Stomach (tissue), 9 donors: Measurements from ENCODE around the gene SPATA31C1. TPM values are rescaled to one million over a fixed set of nuclear protein-coding genes. Genes with fewer than 3 reads are reported as not detected.

Source experiments
- DNase-seq, 2 donors: peaks; one replicate each; pipeline versions ENCODE4 v3.0.0 to v3.0.0-alpha.2; 2013 to 2019
- H3K27ac ChIP-seq, 5 donors: fragments of 200-600 bp in 4 of 5; sonication (generic) in 4 of 5; one replicate each; pipeline ENCODE4 v1.5.1; 2013 to 2019; ENCODE audit warnings: mild to moderate bottlenecking in 1 of 5, moderate library complexity in 1 of 5
- H3K27me3 ChIP-seq, 3 donors: fragments of 200-600 bp; sonication (generic); one replicate each; pipeline ENCODE4 v1.5.1; 2017 to 2019; ENCODE audit warnings: mixed run types in 1 of 3
- H3K36me3 ChIP-seq, 4 donors: fragments of 200-600 bp; sonication (generic); 1 replicate in 3 of 4; 2 replicates in 1 of 4; pipeline ENCODE4 v1.5.1; 2016 to 2019
- H3K4me1 ChIP-seq, 4 donors: fragments of 200-600 bp; sonication (generic); one replicate each; pipeline ENCODE4 v1.5.1; 2016 to 2019
- H3K4me3 ChIP-seq, 4 donors: fragments of 200-600 bp; sonication (generic) in 3 of 4; one replicate each; pipeline ENCODE4 v1.5.1; 2016 to 2019; ENCODE audit warnings: mild to moderate bottlenecking in 1 of 4
- H3K9me3 ChIP-seq, 4 donors: fragments of 200-600 bp; sonication (generic); one replicate each; pipeline ENCODE4 v1.5.1; 2016 to 2019
- EP300 ChIP-seq: sonication (generic); formaldehyde crosslinking; IDR thresholded peaks from one replicate; pipeline ENCODE4 v1.6.1; 2017; ENCODE audit warnings: antibody characterized with exemption
- POLR2A ChIP-seq, 4 donors: fragments of 450-650 bp; IDR thresholded peaks; one replicate each; pipeline ENCODE4 v1.6.1; 2016; ENCODE audit warnings: antibody characterized with exemption in 4 of 4, control low read depth in 2 of 4, mild to moderate bottlenecking in 1 of 4, moderate library complexity in 1 of 4
- POLR2AphosphoS5 ChIP-seq, 3 donors: sonication (generic); formaldehyde crosslinking; IDR thresholded peaks; one replicate each; pipeline ENCODE4 v1.6.1; 2016; ENCODE audit warnings: antibody characterized with exemption in 3 of 3
- WGBS, 5 donors: extraction: QIAGEN DNeasy Blood & Tissue Kit in 3 of 5; methylation state at CpG; one replicate each; pipeline versions ENCODE4 v1.1.5 to v1.1.7; 2013 to 2018; 5-methylcytosine and 5-hydroxymethylcytosine counted together
- intact Hi-C: fragments of 100-400 bp; cut with DNase I; formaldehyde crosslinking; loops from one replicate; pipeline ENCODE4 v1.15.1; 2023; ENCODE audit warnings: low total_unique reads
- polyA plus RNA-seq, 3 donors: library from polyadenylated mRNA; stranded (reverse); fragments of 200-250 nt; gene quantifications; one replicate each; pipeline ENCODE4 v1.2.3, GENCODE V29; 2013
- total RNA-seq, 5 donors: library from RNA; depleted of rRNA; stranded (reverse); fragments of >200 nt; gene quantifications; one replicate each; pipeline versions ENCODE4 v1.1.0 to v1.2.3, GENCODE V29; 2014 to 2016
- TF ChIP-seq, protein P1 (sequence below), 7 experiments: fragments of 450-650 bp in 4 of 7; fragments of 200-600 bp in 3 of 7; sonication (generic) in 3 of 7; IDR thresholded peaks; one replicate each; pipeline ENCODE4 v1.5.1; 2016 to 2019; ENCODE audit warnings: antibody characterized with exemption in 7 of 7, control low read depth in 2 of 7, mild to moderate bottlenecking in 1 of 7
- donor health status: healthy with polysubstance abuse.
- donor health status: Bipolar disorder and iron deficiency.
- donor health status: healthy.

SPATA31C1 gene
- total and polyA plus RNA-seq, 8 donors = not detected

DNA sequence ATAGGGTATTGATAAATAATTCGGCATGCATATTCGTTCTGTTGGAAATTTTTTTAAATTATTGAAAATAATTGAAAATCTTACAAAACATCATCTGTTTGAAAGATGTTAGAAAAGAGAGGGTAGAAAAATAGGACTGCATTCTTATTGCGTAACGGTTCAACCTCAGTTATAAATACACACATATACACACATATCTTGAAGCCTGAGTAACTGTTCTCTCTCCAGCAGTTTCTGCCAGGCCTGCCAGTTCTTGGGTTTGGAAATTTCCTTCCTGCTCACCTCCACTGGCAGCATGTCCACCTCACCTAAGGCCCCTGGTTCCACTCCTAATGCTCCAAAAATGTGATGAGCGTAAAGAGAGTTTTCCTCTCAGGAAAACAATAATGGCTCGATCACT, 26.0 kb upstream of the SPATA31C1 start:
- Histone ChIP-seq H3K36me3 (no peaks in the 10 kb centered on the region), H3K4me3 (no peak overlapping the region), H3K9me3 (no peaks in the 10 kb centered on the region), H3K4me1 (no peaks in the 10 kb centered on the region), H3K27ac (no peak overlapping the region), H3K27me3 (peaks cover 0 to 14% (median 0%) of the 10 kb centered on the region in 3 donors)
- intact Hi-C loops = no loop called here
- no peak for DNase-seq
- WGBS, 5 donors = 91 to 96% (median 94%) methylated on average over 6 of the region's 6 CpGs
- no peak for TF ChIP-seq POLR2AphosphoS5 (IDR thresholded peaks at IDR 0.05)
- TF ChIP-seq, protein P1, sequence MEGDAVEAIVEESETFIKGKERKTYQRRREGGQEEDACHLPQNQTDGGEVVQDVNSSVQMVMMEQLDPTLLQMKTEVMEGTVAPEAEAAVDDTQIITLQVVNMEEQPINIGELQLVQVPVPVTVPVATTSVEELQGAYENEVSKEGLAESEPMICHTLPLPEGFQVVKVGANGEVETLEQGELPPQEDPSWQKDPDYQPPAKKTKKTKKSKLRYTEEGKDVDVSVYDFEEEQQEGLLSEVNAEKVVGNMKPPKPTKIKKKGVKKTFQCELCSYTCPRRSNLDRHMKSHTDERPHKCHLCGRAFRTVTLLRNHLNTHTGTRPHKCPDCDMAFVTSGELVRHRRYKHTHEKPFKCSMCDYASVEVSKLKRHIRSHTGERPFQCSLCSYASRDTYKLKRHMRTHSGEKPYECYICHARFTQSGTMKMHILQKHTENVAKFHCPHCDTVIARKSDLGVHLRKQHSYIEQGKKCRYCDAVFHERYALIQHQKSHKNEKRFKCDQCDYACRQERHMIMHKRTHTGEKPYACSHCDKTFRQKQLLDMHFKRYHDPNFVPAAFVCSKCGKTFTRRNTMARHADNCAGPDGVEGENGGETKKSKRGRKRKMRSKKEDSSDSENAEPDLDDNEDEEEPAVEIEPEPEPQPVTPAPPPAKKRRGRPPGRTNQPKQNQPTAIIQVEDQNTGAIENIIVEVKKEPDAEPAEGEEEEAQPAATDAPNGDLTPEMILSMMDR (IDR thresholded peaks at IDR 0.05) = no peak
- no peak for TF ChIP-seq EP300
- TF ChIP-seq POLR2A (IDR thresholded peaks at IDR 0.05) = no peak

DNA sequence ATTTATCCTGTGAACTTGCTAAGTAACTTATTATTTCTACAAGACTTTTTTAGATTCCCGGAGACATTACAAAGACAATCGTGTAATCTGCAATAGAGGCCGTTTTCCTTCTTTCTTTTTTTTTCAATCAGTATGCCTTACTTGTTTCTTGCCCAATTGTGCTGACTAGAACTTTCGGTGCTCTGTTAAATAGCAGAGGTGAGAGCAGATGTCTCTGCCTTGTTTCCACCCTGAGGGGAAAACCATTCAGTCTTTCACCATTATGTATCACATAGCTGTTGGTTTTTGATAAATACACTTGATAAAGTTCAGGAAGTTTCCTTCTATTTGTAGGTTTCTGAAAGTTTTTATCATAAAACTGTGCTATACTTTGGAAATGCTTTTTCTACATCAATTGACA, 24.8 kb upstream of the SPATA31C1 start:
- no peak overlapping the region for H3K27ac ChIP-seq
- DNase-seq = no peak
- H3K27me3 ChIP-seq = peaks cover 0 to 14% (median 0%) of the 10 kb centered on the region in 3 donors
- WGBS, 5 donors = 81 to 84% (median 83%) methylated on average over 4 of the region's 4 CpGs
- no peaks in the 10 kb centered on the region for H3K36me3 ChIP-seq
- H3K4me3 ChIP-seq = no peak overlapping the region
- intact Hi-C loops = no loop called here
- peaks cover 0 to 2% (median 0%) of the 10 kb centered on the region in 4 donors for H3K9me3 ChIP-seq
- H3K4me1 ChIP-seq = no peaks in the 10 kb centered on the region
- TF ChIP-seq, protein P1 (IDR thresholded peaks at IDR 0.05) = no peak
- TF ChIP-seq EP300 (no peak), POLR2A (IDR thresholded peaks at IDR 0.05) (no peak), POLR2AphosphoS5 (IDR thresholded peaks at IDR 0.05) (no peak)

DNA sequence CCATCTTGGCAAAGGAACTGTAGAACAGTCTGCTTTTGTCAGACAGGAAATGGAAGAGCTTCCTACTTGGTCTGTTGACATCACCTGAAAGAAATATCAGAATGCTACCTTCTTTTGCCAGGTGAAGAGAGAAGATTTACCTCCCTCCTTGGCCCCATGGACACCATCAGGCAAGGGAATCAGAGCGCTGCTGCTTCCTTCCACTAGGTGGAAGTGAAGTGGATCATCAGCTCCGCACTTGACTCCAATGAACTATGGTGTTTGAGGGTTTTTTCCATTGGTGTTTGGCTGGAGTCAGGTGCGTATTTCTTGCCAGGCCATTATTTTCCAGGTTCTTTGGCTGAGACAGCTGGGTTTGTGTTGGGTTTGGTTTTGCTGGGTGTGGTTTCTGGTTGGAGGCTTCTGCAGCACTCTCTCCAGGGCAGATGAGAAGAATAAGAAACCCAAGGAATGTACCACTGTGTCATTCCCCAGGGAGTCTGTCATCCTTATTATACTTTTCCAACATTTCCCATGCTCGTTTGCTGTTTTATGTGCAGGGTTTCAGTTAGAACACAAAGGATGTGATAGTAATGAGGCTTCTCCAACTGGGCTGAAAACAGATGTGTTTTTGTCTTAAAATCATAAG, 22.6 kb upstream of the SPATA31C1 start:
- Histone ChIP-seq H3K36me3 (no peaks in the 10 kb centered on the region), H3K9me3 (peaks cover 0 to 6% (median 0%) of the 10 kb centered on the region in 4 donors), H3K27ac (no peak overlapping the region), H3K4me1 (no peaks in the 10 kb centered on the region), H3K27me3 (peaks cover 0 to 6% (median 0%) of the 10 kb centered on the region in 3 donors), H3K4me3 (no peak overlapping the region)
- no peak for TF ChIP-seq POLR2A (IDR thresholded peaks at IDR 0.05)
- TF ChIP-seq EP300 = no peak
- TF ChIP-seq, protein P1 (IDR thresholded peaks at IDR 0.05) = no peak
- no peak for TF ChIP-seq POLR2AphosphoS5 (IDR thresholded peaks at IDR 0.05)
- no peak for DNase-seq
- intact Hi-C loops = no loop called here
- 73 to 82% (median 79%) methylated on average over 4 of the region's 4 CpGs for WGBS, 5 donors

DNA sequence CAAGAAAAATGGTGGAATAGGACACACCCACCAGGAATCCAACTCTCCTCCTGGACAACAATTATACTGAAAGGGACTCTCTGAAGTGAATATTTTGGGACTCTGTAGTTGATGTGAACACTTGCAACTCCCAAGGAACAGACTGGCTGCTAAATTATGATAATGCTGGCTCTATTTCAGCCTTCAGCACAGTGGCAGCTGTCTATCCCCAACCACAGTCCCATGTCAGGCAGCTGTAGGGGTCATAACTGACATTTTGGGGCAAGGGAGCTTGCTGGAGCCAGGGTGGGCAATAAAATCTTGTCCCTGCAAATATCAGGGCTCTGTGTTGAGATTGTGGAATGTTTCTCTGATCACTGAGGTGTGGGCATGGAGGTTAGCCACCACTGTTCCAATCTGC, 20.9 kb upstream of the SPATA31C1 start:
- TF ChIP-seq EP300 = no peak
- TF ChIP-seq POLR2A (IDR thresholded peaks at IDR 0.05) = no peak
- TF ChIP-seq POLR2AphosphoS5 (IDR thresholded peaks at IDR 0.05) = no peak
- TF ChIP-seq, protein P1 (IDR thresholded peaks at IDR 0.05) = no peak
- H3K27me3 ChIP-seq = peaks cover 0 to 6% (median 0%) of the 10 kb centered on the region in 3 donors
- H3K36me3 ChIP-seq = no peaks in the 10 kb centered on the region
- no peak overlapping the region for H3K27ac ChIP-seq
- H3K4me3 ChIP-seq = no peak overlapping the region
- no peak for DNase-seq
- peaks cover 0 to 7% (median under 1%) of the 10 kb centered on the region in 4 donors for H3K9me3 ChIP-seq
- H3K4me1 ChIP-seq = no peaks in the 10 kb centered on the region
- intact Hi-C loops = no loop called here
